T-helper 2 cell treated with Interferon-gamma antibody and Interleukin-4, amounts not matched to agents 5 μg/mL and 100 μg/mL, for 36 hours (primary cell): ENCODE results near the gene PHOSPHO2.

Experiments
- DNase-seq: peaks from one replicate; pipeline ENCODE4 v3.0.0; 2021; ENCODE audit warnings: low spot score
- H3K27ac Mint-ChIP-seq: one replicate; pipeline ENCODE4 v1.8.0; 2021; ENCODE audit warnings: mild to moderate bottlenecking, mixed read lengths
- H3K27me3 Mint-ChIP-seq: one replicate; pipeline ENCODE4 v1.8.0; 2021; ENCODE audit warnings: low read depth, mixed read lengths
- H3K36me3 Mint-ChIP-seq: one replicate; pipeline ENCODE4 v1.8.0; 2021; ENCODE audit warnings: low read depth, mixed read lengths
- H3K4me1 Mint-ChIP-seq: one replicate; pipeline ENCODE4 v1.8.0; 2021; ENCODE audit warnings: low read depth, mixed read lengths
- H3K4me3 Mint-ChIP-seq: one replicate; pipeline ENCODE4 v1.8.0; 2022; ENCODE audit warnings: mild to moderate bottlenecking, moderate library complexity, mixed read lengths
- H3K9me3 Mint-ChIP-seq: one replicate; pipeline ENCODE4 v1.8.0; 2021; ENCODE audit warnings: mixed read lengths

The PHOSPHO2 gene

GRCh38 chr2:169739351-169739750, 45.1 kb downstream of the PHOSPHO2 start:
- Mint-ChIP-seq H3K27ac (no peak overlapping the region), H3K36me3 (peaks cover 3% of the 10 kb centered on the region), H3K9me3 (no peaks in the 10 kb centered on the region), H3K4me3 (no peak overlapping the region), H3K4me1 (peaks cover 2% of the 10 kb centered on the region), H3K27me3 (peaks cover 19% of the 10 kb centered on the region)
- DNase-seq: no peak

GRCh38 chr2:169743549-169743948, 49.3 kb downstream of the PHOSPHO2 start:
- Mint-ChIP-seq H3K4me1 (no peaks in the 10 kb centered on the region), H3K36me3 (peaks cover 4% of the 10 kb centered on the region), H3K27me3 (no peaks in the 10 kb centered on the region), H3K9me3 (no peaks in the 10 kb centered on the region), H3K4me3 (no peak overlapping the region), H3K27ac (no peak overlapping the region)
- no peak for DNase-seq

DNA sequence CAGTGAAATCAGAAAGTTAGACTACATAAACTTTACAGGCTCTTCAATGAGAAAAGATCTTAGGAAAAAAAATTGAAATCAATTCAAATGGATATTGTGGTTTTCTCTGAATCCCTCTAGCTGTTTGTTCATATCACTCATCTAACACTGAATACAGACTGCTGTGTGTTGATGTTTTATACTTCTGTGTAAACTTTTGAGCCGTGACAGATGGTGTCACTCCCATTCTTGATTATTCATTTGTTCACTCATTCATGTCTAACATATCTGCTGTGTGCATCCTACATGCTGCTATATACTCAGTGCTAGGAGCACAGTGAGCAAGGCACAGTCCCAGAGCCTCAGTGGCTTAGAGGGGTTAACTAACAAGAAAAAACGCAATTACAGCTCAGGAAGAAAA, 52.0 kb downstream of the PHOSPHO2 start:
- Mint-ChIP-seq H3K27me3 (no peaks in the 10 kb centered on the region), H3K4me1 (no peaks in the 10 kb centered on the region), H3K27ac (no peak overlapping the region), H3K4me3 (no peak overlapping the region), H3K36me3 (peaks cover 4% of the 10 kb centered on the region), H3K9me3 (no peaks in the 10 kb centered on the region)
- DNase-seq: no peak

- H3K4me1 Mint-ChIP-seq: no peaks in the 10 kb centered on the region
- H3K4me3 Mint-ChIP-seq: no peak overlapping the region
- H3K27me3 Mint-ChIP-seq: no peaks in the 10 kb centered on the region
- peaks cover 4% of the 10 kb centered on the region for H3K36me3 Mint-ChIP-seq
- no peak for DNase-seq
- H3K9me3 Mint-ChIP-seq: no peaks in the 10 kb centered on the region
- H3K27ac Mint-ChIP-seq: no peak overlapping the region
Observed at GRCh38 chr2:169748319-169748718, 54.0 kb downstream of the PHOSPHO2 start.
